ENCODE data around the gene FILIP1L. TPM values are rescaled to one million over a fixed set of nuclear protein-coding genes. Genes with fewer than 3 reads are reported as not detected.
A peak's percentile ranks its signal among the peaks of the same experiment; 100 is the strongest.

The FILIP1L gene
- total RNA-seq, 1 donor from 2014 or later = 19.1 TPM

GRCh38 chr3:100003609-100004503 is 110.4 kb downstream of the FILIP1L start:
- Mint-ChIP-seq H3K27me3 (ENCODE audit: unreplicated experiment) (peaks cover 3% of the 10 kb centered on the region), H3K36me3 (ENCODE audit: low read depth, unreplicated experiment) (no peaks in the 10 kb centered on the region), H3K4me1 (ENCODE audit: unreplicated experiment) (peaks cover 42% of the 10 kb centered on the region), H3K4me3 (ENCODE audit: unreplicated experiment) (no peak overlapping the region), H3K27ac (ENCODE audit: unreplicated experiment) (peak overlapping the region; percentile 28), H3K9me3 (ENCODE audit: unreplicated experiment) (no peaks in the 10 kb centered on the region)
- no peak for TF ChIP-seq CTCF (IDR thresholded peaks at IDR 0.05; ENCODE audit: unreplicated experiment)
- no peak for DNase-seq (ENCODE audit: low spot score)

DNA sequence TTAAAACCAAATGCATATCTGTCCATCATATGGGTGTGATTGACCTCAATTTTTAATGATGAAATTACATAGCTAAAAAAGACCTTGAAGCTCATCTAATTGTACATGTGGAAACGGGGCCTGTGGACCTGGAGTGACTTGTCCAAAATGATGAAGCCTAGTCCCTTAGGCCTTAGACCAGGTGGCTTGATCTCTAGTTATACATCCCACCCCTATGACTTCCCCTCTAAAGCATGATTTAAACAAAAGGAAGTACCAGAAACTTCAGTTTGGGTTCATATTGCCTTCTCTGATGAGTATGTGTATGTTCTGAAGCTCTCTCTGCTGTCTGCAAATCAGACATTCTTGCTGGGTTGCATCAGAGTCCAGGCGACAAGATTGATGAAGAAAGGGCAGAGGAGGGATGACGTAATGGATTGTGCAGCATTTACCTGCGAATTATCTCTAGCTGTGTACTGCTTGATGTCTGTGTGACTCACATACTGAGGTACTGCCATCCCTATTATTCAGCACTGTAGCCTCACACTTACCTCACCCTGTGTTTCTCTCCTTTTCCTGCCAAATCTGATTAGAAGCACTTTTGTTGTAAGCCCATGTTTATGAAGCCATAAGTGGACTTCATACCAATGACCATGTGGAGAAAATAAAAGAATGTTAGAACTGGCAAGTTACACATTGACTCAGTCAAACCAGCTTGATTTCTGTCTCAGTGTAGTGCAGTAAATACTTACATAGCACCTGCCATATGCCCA is 111.5 kb downstream of the FILIP1L start:
- Mint-ChIP-seq H3K4me1 (ENCODE audit: unreplicated experiment) (peaks cover 33% of the 10 kb centered on the region), H3K36me3 (ENCODE audit: low read depth, unreplicated experiment) (no peaks in the 10 kb centered on the region), H3K4me3 (ENCODE audit: unreplicated experiment) (no peak overlapping the region), H3K27me3 (ENCODE audit: unreplicated experiment) (peaks cover 3% of the 10 kb centered on the region), H3K9me3 (ENCODE audit: unreplicated experiment) (no peaks in the 10 kb centered on the region), H3K27ac (ENCODE audit: unreplicated experiment) (no peak overlapping the region)
- TF ChIP-seq CTCF (IDR thresholded peaks at IDR 0.05; ENCODE audit: unreplicated experiment) = no peak
- no peak for DNase-seq (ENCODE audit: low spot score)

GRCh38 chr3:100001526-100002270 is 112.6 kb downstream of the FILIP1L start:
- DNase-seq (ENCODE audit: low spot score) = no peak
- no peaks in the 10 kb centered on the region for H3K36me3 Mint-ChIP-seq (ENCODE audit: low read depth, unreplicated experiment)
- TF ChIP-seq CTCF (IDR thresholded peaks at IDR 0.05; ENCODE audit: unreplicated experiment) = no peak
- no peak overlapping the region for H3K27ac Mint-ChIP-seq (ENCODE audit: unreplicated experiment)
- H3K4me3 Mint-ChIP-seq (ENCODE audit: unreplicated experiment) = no peak overlapping the region
- H3K27me3 Mint-ChIP-seq (ENCODE audit: unreplicated experiment) = peaks cover 3% of the 10 kb centered on the region
- no peaks in the 10 kb centered on the region for H3K9me3 Mint-ChIP-seq (ENCODE audit: unreplicated experiment)
- peaks cover 25% of the 10 kb centered on the region for H3K4me1 Mint-ChIP-seq (ENCODE audit: unreplicated experiment)

GRCh38 chr3:100001083-100001482 is 113.2 kb downstream of the FILIP1L start:
- H3K4me1 Mint-ChIP-seq (ENCODE audit: unreplicated experiment) = peaks cover 23% of the 10 kb centered on the region
- peaks cover 3% of the 10 kb centered on the region for H3K9me3 Mint-ChIP-seq (ENCODE audit: unreplicated experiment)
- no peak overlapping the region for H3K4me3 Mint-ChIP-seq (ENCODE audit: unreplicated experiment)
- H3K27ac Mint-ChIP-seq (ENCODE audit: unreplicated experiment) = no peak overlapping the region
- H3K36me3 Mint-ChIP-seq (ENCODE audit: low read depth, unreplicated experiment) = peaks cover 4% of the 10 kb centered on the region
- TF ChIP-seq CTCF (IDR thresholded peaks at IDR 0.05; ENCODE audit: unreplicated experiment) = no peak
- DNase-seq (ENCODE audit: low spot score) = no peak
- H3K27me3 Mint-ChIP-seq (ENCODE audit: unreplicated experiment) = peaks cover 3% of the 10 kb centered on the region

Data from endothelial cell (in vitro differentiated cells).